Measurements from ENCODE around the gene LONP2.

LONP2 gene

GRCh38 chr16:48321317-48322036, 77.4 kb downstream of the LONP2 start:
- no peak overlapping the region for H3K4me3 ChIP-seq (ENCODE audit: low read length)
- DNase-seq (ENCODE audit: low read depth): peak; percentile 68
- no peak for TF ChIP-seq CTCF (IDR thresholded peaks at IDR 0.05; ENCODE audit: insufficient read depth, low read depth, low read length, missing control alignments)

- DNase-seq (ENCODE audit: low read depth): no peak
- TF ChIP-seq CTCF (IDR thresholded peaks at IDR 0.05; ENCODE audit: insufficient read depth, low read depth, low read length, missing control alignments): no peak
- no peak overlapping the region for H3K4me3 ChIP-seq (ENCODE audit: low read length)
These were observed 80.0 kb downstream of the LONP2 start for GRCh38 chr16:48323783-48324775.

- TF ChIP-seq CTCF (IDR thresholded peaks at IDR 0.05; ENCODE audit: insufficient read depth, low read depth, low read length, missing control alignments): no peak
- H3K4me3 ChIP-seq (ENCODE audit: low read length): no peak overlapping the region
- DNase-seq (ENCODE audit: low read depth): no peak
These were observed 82.8 kb downstream of the LONP2 start for GRCh38 chr16:48326915-48327314.

- TF ChIP-seq CTCF (IDR thresholded peaks at IDR 0.05; ENCODE audit: insufficient read depth, low read depth, low read length, missing control alignments): no peak
- no peak overlapping the region for H3K4me3 ChIP-seq (ENCODE audit: low read length)
- DNase-seq (ENCODE audit: low read depth): no peak
These were observed 85.0 kb downstream of the LONP2 start for GRCh38 chr16:48329138-48329537.

GRCh38 chr16:48330189-48330840, 86.2 kb downstream of the LONP2 start:
- H3K4me3 ChIP-seq (ENCODE audit: low read length): no peak overlapping the region
- no peak for TF ChIP-seq CTCF (IDR thresholded peaks at IDR 0.05; ENCODE audit: insufficient read depth, low read depth, low read length, missing control alignments)
- peak; percentile 60 for DNase-seq (ENCODE audit: low read depth)

- no peak for DNase-seq (ENCODE audit: low read depth)
- H3K4me3 ChIP-seq (ENCODE audit: low read length): no peak overlapping the region
- TF ChIP-seq CTCF (IDR thresholded peaks at IDR 0.05; ENCODE audit: insufficient read depth, low read depth, low read length, missing control alignments): no peak
These were observed 86.7 kb downstream of the LONP2 start for GRCh38 chr16:48330841-48331192.
